Endothelial cell of umbilical vein (primary cell): ENCODE measurements around the gene BCL3. TPM values are rescaled to one million over a fixed set of nuclear protein-coding genes. Genes with fewer than 3 reads are reported as not detected.
A peak's percentile ranks its signal among the peaks of the same experiment; 100 is the strongest.

Experiments used
- BruUV-seq: library from RNA; stranded (reverse); fragments of 400-500 nt; replicated peaks from 2 replicates; lab custom pipeline; 2021; lab: Mats Ljungman, UMichigan
- CTCF ChIA-PET: fragments of 300-600, 350-600 bp; sonication (Branson Sonifier 250); formaldehyde crosslinking; loops from one replicate; lab custom pipeline; 2021; ENCODE audit warnings: antibody characterized with exemption, inconsistent platforms; lab: Charles Lee
- POLR2A ChIA-PET: fragments of 300-600, 350-600 bp; sonication (Branson Sonifier 250); formaldehyde crosslinking; loops from one replicate; lab custom pipeline; 2021; ENCODE audit warnings: antibody characterized with exemption, inconsistent platforms; lab: Charles Lee
- DNase-seq: peaks from one replicate; pipeline ENCODE4 v3.0.0-alpha.2; 2011; ENCODE audit warnings: low read depth, low spot score
- FAIRE-seq: peaks from 2 replicates; lab custom pipeline; 2011; peaks lifted over from hg19 to GRCh38; lab: Jason Lieb, UNC
- H2AFZ ChIP-seq: 2 replicates; pipeline ENCODE4 v1.6.0; 2012; ENCODE audit warnings: low read depth, low read length, control low read depth, inconsistent platforms
- H3K27ac ChIP-seq: 2 replicates; pipeline ENCODE4 v1.5.1; 2011; ENCODE audit warnings: low read depth, mild to moderate bottlenecking, control low read depth, low read length, moderate library complexity; ENCODE audit not compliant: insufficient read depth
- H3K27me3 ChIP-seq, 2 experiments: 2 replicates each; pipeline versions ENCODE4 v1.6.0 to v1.6.1; 2011; ENCODE audit warnings: low read length in 2 of 2, mixed read lengths in 1 of 2; ENCODE audit not compliant: control insufficient read depth in 2 of 2, insufficient read depth in 2 of 2
- H3K36me3 ChIP-seq, 2 experiments: 2 replicates in 1 of 2; 3 replicates in 1 of 2; pipeline ENCODE4 v1.5.1; 2011; ENCODE audit warnings: low read length in 2 of 2, mild to moderate bottlenecking in 1 of 2, moderate library complexity in 1 of 2; ENCODE audit not compliant: control insufficient read depth in 2 of 2, insufficient read depth in 2 of 2; ENCODE audit errors: extremely low read depth in 1 of 2
- H3K4me1 ChIP-seq: 3 replicates; pipeline ENCODE4 v1.5.1; 2011; ENCODE audit warnings: mild to moderate bottlenecking, low read length; ENCODE audit not compliant: control insufficient read depth, insufficient read depth; ENCODE audit errors: extremely low read depth
- H3K4me2 ChIP-seq: 2 replicates; pipeline ENCODE4 v1.6.1; 2011; ENCODE audit warnings: low read length, control low read depth, mixed read lengths; ENCODE audit not compliant: insufficient read depth
- H3K4me3 ChIP-seq, 3 experiments: fragments of 200-600 bp in 1 of 3; sonication (generic), shearing (Covaris generic) in 1 of 3; replicated peaks in 1 of 3; 2 replicates each; pipeline ENCODE4 v1.5.1; 2011 to 2016; ENCODE audit warnings: control low read depth in 3 of 3, low read length in 3 of 3, mild to moderate bottlenecking in 2 of 3, inconsistent platforms in 1 of 3, low read depth in 1 of 3, moderate library complexity in 1 of 3; ENCODE audit not compliant: insufficient read depth in 1 of 3
- H3K79me2 ChIP-seq: 2 replicates; pipeline ENCODE4 v1.6.0; 2012; ENCODE audit warnings: low read length, inconsistent platforms; ENCODE audit not compliant: control insufficient read depth, insufficient read depth
- H3K9ac ChIP-seq: replicated peaks from 2 replicates; pipeline ENCODE3; 2011; ENCODE audit warnings: low read length, control low read depth; ENCODE audit not compliant: insufficient read depth; ENCODE audit errors: extremely low read depth
- H3K9me1 ChIP-seq: replicated peaks from 3 replicates; pipeline ENCODE4 v1.6.0; 2011; ENCODE audit warnings: mild to moderate bottlenecking, low read length; ENCODE audit not compliant: control insufficient read depth, insufficient read depth; ENCODE audit errors: extremely low read depth
- H3K9me3 ChIP-seq: replicated peaks from 2 replicates; pipeline ENCODE4 v1.5.1; 2012; ENCODE audit warnings: low read length, inconsistent platforms; ENCODE audit not compliant: control insufficient read depth, insufficient read depth
- H4K20me1 ChIP-seq: replicated peaks from 2 replicates; pipeline ENCODE3; 2011; ENCODE audit warnings: mild to moderate bottlenecking, low read length; ENCODE audit not compliant: control insufficient read depth, insufficient read depth; ENCODE audit errors: extremely low read depth
- CTCF ChIP-seq, 2 donors: IDR thresholded peaks; 1 replicate in 1 of 2; 2 replicates in 1 of 2; pipeline ENCODE4 v1.5.1; 2011; ENCODE audit warnings: low read length in 2 of 2, mild to moderate bottlenecking in 2 of 2, moderate library complexity in 2 of 2, control low read depth in 1 of 2, inconsistent platforms in 1 of 2, low read depth in 1 of 2; ENCODE audit not compliant: insufficient read depth in 1 of 2; ENCODE audit errors: extremely low read depth in 1 of 2
- EZH2 ChIP-seq: IDR thresholded peaks from 2 replicates; pipeline ENCODE4 v1.6.1; 2012; ENCODE audit warnings: borderline replicate concordance, low read depth, mild to moderate bottlenecking, moderate library complexity, low read length, inconsistent platforms; ENCODE audit not compliant: severe bottlenecking
- FOS ChIP-seq: IDR thresholded peaks from 2 replicates; pipeline ENCODE4 v1.6.1; 2011; ENCODE audit warnings: mild to moderate bottlenecking, low read length, moderate library complexity, borderline replicate concordance; ENCODE audit not compliant: insufficient read depth
- GATA2 ChIP-seq: IDR thresholded peaks from 2 replicates; pipeline ENCODE4 v1.7.0; 2011; ENCODE audit warnings: low read depth, mild to moderate bottlenecking, moderate library complexity, mixed read lengths, low read length; ENCODE audit not compliant: insufficient read length, insufficient read depth
- JUN ChIP-seq: IDR thresholded peaks from 2 replicates; pipeline ENCODE4 v1.6.1; 2011; ENCODE audit warnings: borderline replicate concordance, low read depth; ENCODE audit not compliant: insufficient read length, insufficient read depth
- MAX ChIP-seq: IDR thresholded peaks from 2 replicates; pipeline ENCODE4 v1.6.1; 2011; ENCODE audit not compliant: insufficient read depth, insufficient read length
- MYC ChIP-seq: IDR thresholded peaks from one replicate; pipeline ENCODE4 v1.6.1; 2011; ENCODE audit warnings: mild to moderate bottlenecking, low read depth, low read length
- POLR2A ChIP-seq: IDR thresholded peaks from 2 replicates; pipeline ENCODE4 v1.6.1; 2012; ENCODE audit warnings: low read depth, mild to moderate bottlenecking, control low read depth, low read length
- POLR2AphosphoS5 ChIP-seq: IDR thresholded peaks from 2 replicates; pipeline ENCODE4 v1.6.1; 2012; ENCODE audit warnings: low read depth, mild to moderate bottlenecking, control low read depth, low read length, moderate library complexity; ENCODE audit not compliant: insufficient read depth
- dilution Hi-C: fragments of 300-500 bp; cut with MboI; formaldehyde crosslinking; loops from one replicate; pipeline ENCODE4 v1.15.0; 2019; ENCODE audit warnings: low sequenced_read_pairs; ENCODE audit not compliant: extremely low pct_ligation_motif_present
- intact Hi-C: fragments of 100-400 bp; cut with micrococcal nuclease; formaldehyde crosslinking; loops from one replicate; pipeline ENCODE4 v1.10.0; 2022
- polyA plus RNA-seq, 4 experiments: library from polyadenylated mRNA; depleted of rRNA in 3 of 4; stranded (reverse) in 3 of 4; unstranded in 1 of 4; fragments of >200 nt; gene quantifications; 2 replicates each; pipeline versions ENCODE4 v1.2.1 to v1.2.3, GENCODE V29; 2011 to 2012; ENCODE audit warnings: missing spikeins in 1 of 4
- total RNA-seq: library from RNA; stranded (reverse); gene quantifications from 2 replicates; pipeline ENCODE4 v1.2.3, GENCODE V29; 2021

BCL3 gene
- total and polyA plus RNA-seq, 2 donors (not counting 3 experiments of a cell fraction or from before 2014, with no cell fraction given): 11.0 to 26.9 TPM

DNA sequence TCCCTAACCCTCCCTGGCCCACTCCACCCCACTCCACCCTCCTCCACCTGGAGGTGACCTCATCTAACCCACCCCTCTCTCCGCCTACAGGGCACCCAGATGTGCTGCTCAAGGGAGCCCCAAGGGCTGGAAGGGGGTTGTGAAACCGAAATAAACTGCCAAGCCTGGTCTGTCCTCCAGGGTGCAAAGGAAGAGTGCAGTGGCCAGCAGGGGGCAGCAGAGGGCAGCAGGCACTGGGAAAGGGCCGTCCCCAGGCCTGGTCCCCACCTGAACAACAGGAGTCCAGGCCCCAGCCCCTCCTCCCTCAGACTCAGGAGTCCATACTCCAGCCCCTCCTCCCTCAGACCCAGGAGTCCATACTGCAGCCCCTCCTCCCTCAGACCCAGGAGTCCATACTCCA is 52.0 kb downstream of the BCL3 start:
- CTCF ChIA-PET: interaction anchor here (6.0 kb wide), 1 partner anchor 16 kb away, joined by 45 read pairs; no protein-coding TSS in a partner anchor
- H3K79me2 ChIP-seq: no peaks in the 10 kb centered on the region
- H3K36me3 ChIP-seq: no peaks in the 10 kb centered on the region
- H3K4me3 ChIP-seq: no peak overlapping the region
- no peaks in the 10 kb centered on the region for H3K27me3 ChIP-seq
- POLR2A ChIA-PET: no interaction called here
- no TSS peak for BruUV-seq
- H3K4me1 ChIP-seq: peaks cover 14% of the 10 kb centered on the region
- dilution Hi-C loops (no loop called here), intact Hi-C loops (loop anchor here (1.0 to 10.0 kb wide), 3 partner anchors 16 to 154 kb away; partner anchors contain the start of gene CLPTM1)
- H4K20me1 ChIP-seq: no peaks in the 10 kb centered on the region
- H2AFZ ChIP-seq: no peak overlapping the region
- DNase-seq (peak; percentile 68), FAIRE-seq (peak; percentile 82)
- peak; percentile 91 to 98 for TF ChIP-seq CTCF (IDR thresholded peaks at IDR 0.05; ENCODE audit: extremely low read depth in 1 of 2, insufficient read depth in 1 of 2, low read depth in 1 of 2, low read length in 2 of 2)
- TF ChIP-seq MYC: no peak
- no peaks in the 10 kb centered on the region for H3K9me1 ChIP-seq
- no peak overlapping the region for H3K9ac ChIP-seq
- no peak overlapping the region for H3K27ac ChIP-seq
- no peak overlapping the region for H3K4me2 ChIP-seq
- H3K9me3 ChIP-seq: no peaks in the 10 kb centered on the region

GRCh38 chr19:44803442-44804428 is 55.2 kb downstream of the BCL3 start:
- no peaks in the 10 kb centered on the region for H3K9me1 ChIP-seq
- no peak for DNase-seq
- FAIRE-seq: no peak
- H4K20me1 ChIP-seq: no peaks in the 10 kb centered on the region
- ChIA-PET POLR2A (interaction anchor here (0.7 kb wide), 1 partner anchor 26 kb away, joined by 7 read pairs; no protein-coding TSS in a partner anchor), CTCF (interaction anchor here (0.7 to 2.8 kb wide), 10 partner anchors 18 to 233 kb away, joined by 3 to 21 read pairs (median 6); no protein-coding TSS in a partner anchor)
- H3K27ac ChIP-seq: no peak overlapping the region
- no peak overlapping the region for H3K4me2 ChIP-seq
- BruUV-seq: no TSS peak
- no peaks in the 10 kb centered on the region for H3K36me3 ChIP-seq
- dilution Hi-C loops (no loop called here), intact Hi-C loops (loop anchor here (10.0 kb wide), 1 partner anchor 151 kb away; the partner anchor contains the start of gene CLPTM1)
- H2AFZ ChIP-seq: no peak overlapping the region
- peaks cover 10% of the 10 kb centered on the region for H3K4me1 ChIP-seq
- no peak overlapping the region for H3K9ac ChIP-seq
- no peak overlapping the region for H3K4me3 ChIP-seq
- no peaks in the 10 kb centered on the region for H3K27me3 ChIP-seq
- H3K9me3 ChIP-seq: no peaks in the 10 kb centered on the region
- H3K79me2 ChIP-seq: no peaks in the 10 kb centered on the region
- no peak for TF ChIP-seq EZH2
- no peak for TF ChIP-seq GATA2
- no peak for TF ChIP-seq POLR2AphosphoS5
- TF ChIP-seq FOS: no peak
- no peak for TF ChIP-seq MAX
- TF ChIP-seq CTCF (IDR thresholded peaks at IDR 0.05; ENCODE audit: extremely low read depth in 1 of 2, insufficient read depth in 1 of 2, low read depth in 1 of 2, low read length in 2 of 2): no peak
- no peak for TF ChIP-seq JUN
- TF ChIP-seq MYC: no peak
- no peak for TF ChIP-seq POLR2A
